Inferior parietal cortex (tissue), 1 donor: ENCODE measurements around the gene SPATA25.
"Not testable (repeated sequence)": the region's sequence is repeated elsewhere in the genome, so short reads cannot be mapped to it uniquely, and the experiment has no call there.

Experiments used
- DNase-seq: peaks from one replicate; pipeline ENCODE4 v3.0.0-alpha.2; 2016; ENCODE audit errors: extremely low spot score

Gene SPATA25, protein sequence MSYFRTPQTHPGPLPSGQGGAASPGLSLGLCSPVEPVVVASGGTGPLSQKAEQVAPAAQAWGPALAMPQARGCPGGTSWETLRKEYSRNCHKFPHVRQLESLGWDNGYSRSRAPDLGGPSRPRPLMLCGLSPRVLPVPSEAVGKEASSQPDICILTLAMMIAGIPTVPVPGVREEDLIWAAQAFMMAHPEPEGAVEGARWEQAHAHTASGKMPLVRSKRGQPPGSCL

DNA sequence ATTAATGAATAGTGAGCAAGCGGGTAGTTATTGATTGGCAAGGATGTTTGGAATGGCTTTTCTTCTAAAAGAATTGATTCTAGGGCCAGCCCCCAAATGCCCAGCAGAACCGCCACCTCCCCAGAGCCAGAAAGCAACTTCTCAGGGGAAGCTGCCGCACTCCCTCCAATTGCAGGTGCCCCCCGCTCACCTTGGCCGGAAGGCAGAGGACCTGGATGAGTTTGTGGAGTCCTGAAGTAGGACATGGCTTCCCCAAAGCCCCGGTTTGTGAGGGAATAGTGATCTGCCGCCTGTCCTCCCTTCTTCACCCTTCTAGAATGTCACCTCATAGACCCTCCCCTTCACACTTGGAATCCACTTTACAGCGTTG is at the start of gene SPATA25:
Gene SPATA25, minus strand, starts transcription at position 277 of the 370 bp plus-strand sequence. Its CDS starts 32 bp downstream, at position 245.
- DNase-seq, result no peak

DNA sequence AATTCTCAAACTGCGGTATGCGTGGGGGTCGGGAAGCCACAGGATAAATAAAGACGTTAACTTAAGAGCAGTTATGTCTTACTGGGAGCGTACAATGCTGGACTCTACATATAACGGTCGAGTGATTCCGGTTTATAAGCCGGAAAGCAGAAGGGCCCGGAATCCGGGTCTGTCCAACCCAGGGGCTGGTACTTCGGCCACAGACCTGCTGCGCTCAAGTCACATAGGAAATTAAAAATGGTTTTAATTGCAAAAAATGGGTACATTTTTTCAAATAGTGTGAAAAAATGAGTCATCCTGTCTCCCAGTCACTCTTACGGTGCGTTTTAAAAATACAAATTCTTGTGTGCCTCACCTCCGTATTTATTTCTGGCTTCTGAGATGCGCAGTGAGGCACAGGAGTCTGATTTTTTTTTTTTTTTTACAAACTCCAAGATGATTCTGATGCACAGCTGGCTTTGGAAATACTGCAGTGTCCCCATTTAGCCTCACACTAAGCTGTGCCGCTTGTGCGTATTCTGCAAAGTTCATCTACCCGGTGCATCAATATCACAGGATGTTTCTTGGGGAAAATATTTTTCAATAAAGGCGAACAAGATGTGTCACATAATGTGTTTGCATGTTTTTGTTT is 48.1 kb upstream of the SPATA25 start:
- DNase-seq, result no peak

DNA sequence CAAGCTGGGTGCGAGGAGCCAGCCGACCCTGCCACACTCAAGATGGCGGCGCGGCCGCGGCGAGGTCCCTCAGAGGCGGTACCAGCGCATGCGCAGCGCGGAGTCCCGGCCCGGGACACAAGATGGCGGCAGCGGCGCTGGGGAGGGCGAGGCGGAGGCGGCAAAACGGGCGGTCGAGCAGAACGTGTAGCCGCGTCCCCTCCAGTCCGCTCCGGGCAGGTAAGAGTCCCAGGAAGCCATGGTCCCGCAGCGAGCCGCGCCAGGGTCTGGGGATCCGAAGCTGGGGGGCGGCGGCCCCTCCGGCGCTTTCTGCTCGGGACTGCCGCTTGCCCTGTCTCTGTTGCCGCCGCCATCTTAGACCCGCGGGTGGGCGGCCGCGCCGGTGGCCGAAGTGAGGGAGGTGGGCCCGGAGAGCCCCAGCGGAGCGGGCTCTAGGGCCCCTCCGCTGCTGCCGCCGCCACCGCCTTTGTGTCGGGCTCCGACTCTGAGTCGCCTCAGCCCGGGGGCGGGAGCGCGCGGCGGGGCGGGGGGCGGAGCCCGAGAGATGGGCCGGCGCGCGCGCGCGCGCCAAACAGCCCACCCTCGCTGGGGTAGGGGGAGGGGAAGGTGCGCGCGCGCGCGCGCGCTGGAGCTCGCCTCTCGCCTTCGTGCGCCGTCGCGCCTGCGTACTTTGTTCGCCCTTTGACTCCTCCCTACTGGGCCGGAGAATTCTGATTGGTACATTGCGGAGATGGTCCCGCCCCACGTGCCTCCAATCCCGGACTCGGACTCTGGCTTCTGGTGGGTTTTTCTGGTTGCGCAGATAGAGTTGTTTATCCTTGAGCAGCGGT is 47.4 kb upstream of the SPATA25 start, which contains the start of gene PCIF1:
Gene PCIF1, plus strand, starts transcription at position 98 of the 830 bp plus-strand sequence. CDS start 4,317 bp downstream, outside the sequence.
- peak; percentile 99 for DNase-seq

DNA sequence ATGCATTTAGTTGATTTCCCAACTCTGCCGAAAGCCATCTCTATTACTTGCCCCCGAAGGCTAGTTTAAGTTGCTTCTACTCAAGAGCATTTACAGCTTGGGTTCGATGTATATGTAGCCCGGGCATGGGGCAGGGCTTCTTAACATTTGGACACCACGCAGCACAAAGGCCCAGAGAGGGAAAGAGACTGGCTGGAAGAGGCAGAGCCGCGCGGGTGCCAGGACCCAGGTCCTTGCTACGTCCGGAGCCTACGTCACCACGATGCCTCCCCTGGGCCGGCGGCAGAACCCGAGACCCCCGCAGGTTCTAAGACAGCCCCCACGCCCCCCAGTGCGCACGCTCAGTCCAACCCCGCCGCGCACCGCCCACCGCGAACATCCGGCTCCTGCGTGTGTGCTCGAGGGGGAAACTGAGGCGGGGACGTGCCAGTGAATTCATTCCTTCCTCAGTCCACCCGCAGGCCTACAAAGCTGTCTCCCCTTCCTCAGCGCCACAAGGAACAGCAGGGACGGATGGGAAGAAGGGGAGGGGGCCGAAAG is 46.7 kb upstream of the SPATA25 start:
- DNase-seq, result no peak

DNA sequence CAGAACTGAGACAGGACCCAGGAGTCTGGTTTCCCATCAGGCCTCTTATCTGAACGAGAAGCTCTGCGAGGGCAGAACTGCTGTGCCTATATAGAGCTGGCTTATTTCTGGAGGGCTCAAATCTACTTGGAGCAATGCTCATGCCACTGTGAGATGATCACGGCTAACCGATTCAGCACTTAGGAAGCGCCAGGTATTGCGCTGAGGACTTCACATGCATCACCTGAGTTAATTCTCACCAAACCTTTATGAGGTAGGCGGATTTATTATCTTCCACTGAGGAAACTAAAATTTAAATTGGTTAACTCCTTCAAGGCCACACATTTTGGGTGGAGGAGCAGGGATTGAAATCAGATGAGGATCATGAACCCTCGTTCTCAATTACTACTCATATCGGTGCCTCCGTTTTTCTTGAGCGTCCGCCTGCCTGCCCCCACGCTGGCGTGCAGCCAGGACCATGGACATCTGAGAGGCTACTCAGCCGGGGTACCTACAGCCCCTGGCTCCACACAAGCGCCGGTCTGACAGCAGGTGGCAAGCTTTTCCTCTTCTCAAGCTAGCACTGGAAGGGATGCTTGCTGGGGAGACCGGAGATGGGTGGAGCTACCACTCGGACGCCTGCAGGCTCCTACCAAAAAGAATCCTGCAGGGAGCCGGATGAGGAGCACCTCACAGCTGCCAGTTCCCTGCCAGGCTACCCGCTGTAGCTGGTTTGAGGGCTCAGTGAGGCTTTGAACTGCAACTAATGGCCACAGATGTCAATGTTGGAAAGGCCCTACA is 46.0 kb upstream of the SPATA25 start:
- peak; percentile 69 for DNase-seq

DNA sequence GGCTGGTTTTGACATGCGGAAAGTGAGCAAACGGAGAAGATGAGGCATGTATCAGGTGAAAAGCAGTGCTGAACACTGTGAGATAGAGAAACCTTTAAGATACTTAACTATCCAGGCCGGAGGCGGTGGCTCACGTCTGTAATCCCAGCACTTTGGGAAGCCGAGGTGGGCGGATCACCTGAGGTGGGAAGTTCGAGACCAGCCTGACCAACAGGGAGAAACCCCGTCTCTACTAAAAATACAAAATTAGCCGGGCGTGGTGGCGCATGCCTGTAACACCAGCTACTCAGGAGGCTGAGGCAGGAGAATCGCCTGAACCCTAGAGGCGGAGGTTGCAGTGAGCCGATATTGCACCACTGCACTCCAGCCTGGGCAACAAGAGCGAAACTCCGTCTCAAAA is 44.3 kb upstream of the SPATA25 start:
- DNase-seq, result not testable (repeated sequence)

DNA sequence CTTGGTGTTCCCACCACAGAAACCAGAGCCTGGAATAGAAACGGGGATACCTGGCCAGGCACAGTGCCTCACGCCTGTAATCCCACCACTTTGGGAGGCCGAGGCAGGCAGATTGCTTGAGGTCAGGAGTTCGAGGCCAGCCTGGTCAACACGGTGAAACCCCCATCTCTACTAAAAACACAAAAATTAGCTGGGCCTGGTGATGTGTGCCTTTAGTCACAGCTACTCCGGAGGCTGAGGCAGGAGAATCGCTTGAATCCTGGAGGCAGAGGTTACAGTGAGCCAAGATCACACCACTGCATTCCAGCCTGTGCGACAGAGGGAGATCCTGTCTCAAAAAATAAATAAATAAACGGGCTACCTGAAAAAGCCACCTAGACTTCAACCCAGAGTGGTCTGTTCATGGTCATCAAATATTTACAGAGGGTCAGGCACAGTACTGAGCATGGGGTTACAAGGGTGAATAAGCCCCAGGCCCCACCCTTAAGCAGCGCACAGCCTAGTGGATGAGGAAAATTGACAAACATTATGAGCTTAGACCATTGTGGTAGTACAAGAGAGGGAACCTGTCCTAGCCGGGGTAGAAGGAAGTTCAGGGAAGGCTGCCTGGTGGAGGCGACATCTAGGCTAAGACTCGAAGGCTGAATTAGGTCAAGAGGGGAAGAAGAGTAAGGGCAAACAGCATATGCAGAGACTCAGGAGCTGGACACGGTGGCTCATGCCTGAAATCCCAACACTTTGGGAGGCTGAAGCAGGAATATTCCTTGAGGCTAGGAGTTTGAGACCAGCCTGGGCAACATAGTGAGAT is 39.9 kb upstream of the SPATA25 start:
- no peak for DNase-seq

DNA sequence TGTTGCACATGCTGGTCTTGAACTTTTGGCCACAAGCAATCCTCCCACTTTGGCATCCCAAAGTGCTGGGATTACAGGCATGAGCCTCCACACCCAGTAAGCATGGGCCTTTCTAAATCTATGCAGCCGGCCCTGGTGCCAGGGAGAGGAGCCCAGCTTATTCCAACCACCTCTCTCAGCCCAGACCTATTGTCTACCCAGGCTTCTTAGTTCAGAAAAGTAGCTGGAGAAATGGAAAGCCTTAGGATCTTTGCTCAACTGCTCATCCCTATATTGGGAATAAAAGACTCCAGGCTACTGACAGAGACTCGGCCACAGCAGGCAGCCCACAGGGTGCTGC is 39.3 kb upstream of the SPATA25 start:
- DNase-seq, result no peak

DNA sequence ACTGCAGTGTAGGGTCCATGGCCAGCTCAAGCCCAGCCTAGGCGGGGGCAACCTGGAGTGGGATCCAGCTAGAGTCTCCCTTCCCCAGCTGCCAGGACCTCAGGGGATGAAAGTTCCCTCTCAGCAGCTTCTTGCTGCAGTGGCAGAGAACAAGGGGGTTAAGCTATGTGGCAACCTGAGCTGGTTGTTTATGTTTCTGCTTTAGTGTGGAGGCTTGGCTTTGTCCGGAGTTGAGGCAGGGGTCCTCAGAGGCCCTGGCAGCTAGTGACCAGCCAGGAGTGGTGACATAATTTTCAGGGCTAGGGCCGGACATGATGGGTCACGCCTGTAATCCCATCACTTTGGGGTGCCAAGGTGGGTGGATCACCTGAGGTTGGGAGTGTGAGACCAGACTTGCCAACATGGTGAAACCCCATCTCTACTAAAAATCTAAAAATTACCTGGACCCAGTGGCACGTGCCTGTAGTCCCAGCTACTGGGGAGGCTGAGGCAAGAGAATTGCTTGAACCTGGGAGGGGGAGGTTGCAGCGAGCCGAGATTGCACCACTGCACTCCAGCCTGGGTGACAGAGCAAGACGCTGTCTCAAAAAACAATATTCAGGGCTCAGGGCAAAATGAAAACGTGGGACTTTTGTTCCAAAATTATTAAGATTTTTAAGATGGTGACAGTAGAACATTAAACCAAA is 38.5 kb upstream of the SPATA25 start:
- no peak for DNase-seq

DNA sequence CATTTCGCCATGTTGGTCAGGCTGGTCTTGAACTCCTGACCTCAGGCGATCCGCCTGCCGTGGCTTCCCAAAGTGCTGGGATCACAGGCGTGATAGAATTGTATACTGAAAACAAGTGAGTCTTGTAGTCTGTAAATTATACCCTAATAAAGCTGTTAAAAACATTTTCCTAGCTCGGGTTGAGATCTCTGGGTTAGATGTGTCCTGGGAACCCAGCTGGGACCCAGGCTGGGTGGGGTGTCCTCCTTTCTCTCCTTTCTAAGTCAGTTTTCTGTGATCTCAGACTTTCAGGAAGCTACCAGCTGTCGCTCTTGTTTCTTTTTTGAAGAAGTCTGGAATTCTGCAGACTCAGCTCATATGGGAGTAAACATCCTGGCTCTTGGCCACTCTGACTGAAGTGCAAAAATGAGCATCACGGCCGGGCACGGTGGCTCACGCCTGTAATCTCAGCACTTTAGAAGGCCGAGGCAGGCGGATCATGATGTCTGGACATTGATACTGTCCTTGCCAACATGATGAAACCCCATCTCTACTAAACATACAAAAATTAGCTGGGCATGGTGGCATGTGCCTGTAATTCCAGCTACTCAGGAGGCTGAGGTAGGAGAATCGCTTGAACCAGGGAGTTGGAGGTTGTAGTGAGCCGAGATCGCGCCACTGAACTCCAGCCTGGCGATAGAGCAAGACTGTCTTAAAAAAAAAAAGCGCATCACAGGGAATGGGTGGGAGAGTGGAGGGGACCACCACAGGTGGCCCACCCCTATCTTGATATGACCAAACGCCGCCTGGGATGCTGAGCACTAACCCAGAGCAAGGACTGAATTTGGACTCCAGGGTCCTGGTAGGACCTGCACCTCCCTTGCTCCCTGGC is 37.2 kb upstream of the SPATA25 start:
- DNase-seq, result peak; percentile 39

DNA sequence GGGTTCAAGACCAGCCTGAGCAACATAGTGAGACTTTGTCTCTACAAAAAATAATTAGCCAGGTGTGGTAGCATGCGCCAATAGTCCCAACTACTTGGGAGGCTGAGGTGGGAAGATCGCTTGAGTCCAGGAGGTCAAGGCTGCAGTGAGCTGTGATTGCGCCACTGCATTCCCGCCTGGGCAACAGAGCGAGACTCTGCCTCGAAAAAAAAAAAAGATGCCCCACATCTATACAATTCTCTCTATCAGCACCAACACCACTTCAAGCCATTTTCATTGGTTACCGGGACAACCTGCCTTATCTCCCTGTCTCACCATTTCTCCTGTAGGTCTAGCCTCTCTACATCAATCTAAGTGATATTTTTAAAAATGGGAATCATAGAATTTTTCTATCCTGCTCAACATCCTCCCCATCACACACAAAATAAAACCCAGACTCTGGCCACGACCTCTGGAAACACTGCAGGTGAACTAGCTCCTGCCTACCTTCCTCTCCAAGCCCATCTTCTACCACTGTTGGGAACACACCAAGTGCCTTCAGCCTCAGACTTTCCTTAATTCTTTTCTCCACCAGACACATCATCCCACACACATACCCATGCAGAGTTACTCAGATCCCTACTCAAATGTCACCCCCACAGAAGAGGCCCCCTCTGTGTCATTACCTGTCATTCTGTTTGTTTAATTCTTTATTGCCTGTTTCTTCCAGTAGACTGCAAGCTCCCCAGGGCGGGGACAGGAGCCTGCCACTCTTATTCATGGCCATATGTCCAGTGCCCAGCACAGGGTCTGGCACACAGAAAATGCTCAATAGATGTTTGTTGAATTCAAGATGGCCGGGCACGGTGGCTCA is 34.1 kb upstream of the SPATA25 start:
- no peak for DNase-seq

DNA sequence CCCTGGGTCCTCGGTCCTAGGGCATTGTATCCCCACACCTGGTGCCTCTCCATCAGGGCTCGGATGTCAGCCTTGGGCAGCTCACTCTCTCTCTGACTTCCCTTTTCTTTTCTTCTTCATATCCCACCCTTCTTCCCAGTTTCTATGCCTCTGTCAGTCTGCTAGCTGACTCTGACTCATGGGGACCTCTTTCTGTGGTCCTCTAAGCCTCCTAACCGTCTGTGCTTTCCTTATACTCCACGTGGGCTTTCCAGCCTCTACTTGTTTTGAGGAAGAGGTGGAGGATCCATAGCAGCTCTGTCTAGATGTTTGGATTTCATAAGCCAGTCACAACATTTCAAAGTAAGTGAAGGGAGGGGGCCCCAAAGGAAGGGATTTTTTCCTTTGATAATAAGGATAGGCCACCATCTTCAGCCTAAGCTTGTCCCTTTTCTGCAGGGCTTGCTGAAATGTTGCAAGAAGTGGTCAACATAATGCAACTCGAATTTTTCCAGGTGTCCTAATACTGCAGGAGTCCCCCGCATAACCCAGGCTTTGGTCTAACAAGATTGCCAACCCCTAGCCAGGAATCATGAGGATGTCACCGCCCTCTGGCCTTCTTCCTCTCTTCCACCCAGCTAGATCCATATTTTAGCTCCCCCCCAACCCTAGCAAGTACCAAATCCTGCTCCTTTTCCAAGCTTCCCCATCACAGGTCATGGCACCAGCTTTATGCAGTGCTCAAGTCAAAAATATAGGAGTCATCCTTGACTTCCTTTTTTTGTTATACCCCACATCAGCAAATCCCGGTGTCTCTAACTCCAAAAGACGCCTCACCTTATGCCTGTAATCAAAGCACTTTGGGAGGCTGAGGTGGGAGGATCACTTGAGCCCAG is 33.3 kb upstream of the SPATA25 start:
- DNase-seq, result no peak

DNA sequence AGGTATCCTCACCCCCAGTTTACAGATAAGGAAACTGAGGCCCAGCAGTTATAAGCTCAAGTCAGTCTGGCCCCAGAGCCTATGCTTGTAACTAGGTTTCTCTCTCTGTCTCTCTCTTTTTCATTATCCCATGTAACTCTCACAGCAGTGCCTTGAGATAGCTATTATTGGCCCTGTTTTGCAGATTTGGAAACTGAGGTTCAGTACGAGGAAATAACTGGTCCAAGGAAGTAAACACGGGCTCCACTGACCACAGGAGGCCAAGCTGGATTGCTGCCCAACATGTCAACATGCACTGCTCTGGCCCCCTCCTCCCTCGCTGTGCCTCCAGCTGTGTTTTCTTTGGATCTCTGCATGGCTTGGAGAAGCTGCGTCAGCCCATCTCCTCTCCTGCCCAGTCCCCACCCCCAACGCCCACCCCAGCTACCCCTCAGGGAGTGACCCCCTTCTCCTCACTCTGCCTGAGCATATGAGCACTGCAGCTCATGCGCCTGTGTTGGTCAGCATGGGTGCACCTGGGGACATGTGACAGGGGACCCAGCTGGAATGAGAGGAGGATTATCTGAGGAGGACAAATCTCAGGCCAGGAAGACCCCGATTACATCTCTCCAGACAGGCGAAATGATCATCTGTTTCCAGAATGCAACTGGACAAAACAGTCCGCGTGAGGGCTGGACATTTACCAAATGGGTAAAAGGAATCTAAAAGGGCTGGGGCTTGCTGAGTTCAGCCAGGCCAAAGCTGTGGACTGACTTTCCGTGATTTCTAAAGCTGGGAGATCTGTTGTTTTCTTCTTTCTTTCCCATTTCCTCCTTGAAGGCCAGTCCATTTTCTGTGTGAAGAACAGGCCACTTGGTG is 32.3 kb upstream of the SPATA25 start:
- DNase-seq, result no peak

DNA sequence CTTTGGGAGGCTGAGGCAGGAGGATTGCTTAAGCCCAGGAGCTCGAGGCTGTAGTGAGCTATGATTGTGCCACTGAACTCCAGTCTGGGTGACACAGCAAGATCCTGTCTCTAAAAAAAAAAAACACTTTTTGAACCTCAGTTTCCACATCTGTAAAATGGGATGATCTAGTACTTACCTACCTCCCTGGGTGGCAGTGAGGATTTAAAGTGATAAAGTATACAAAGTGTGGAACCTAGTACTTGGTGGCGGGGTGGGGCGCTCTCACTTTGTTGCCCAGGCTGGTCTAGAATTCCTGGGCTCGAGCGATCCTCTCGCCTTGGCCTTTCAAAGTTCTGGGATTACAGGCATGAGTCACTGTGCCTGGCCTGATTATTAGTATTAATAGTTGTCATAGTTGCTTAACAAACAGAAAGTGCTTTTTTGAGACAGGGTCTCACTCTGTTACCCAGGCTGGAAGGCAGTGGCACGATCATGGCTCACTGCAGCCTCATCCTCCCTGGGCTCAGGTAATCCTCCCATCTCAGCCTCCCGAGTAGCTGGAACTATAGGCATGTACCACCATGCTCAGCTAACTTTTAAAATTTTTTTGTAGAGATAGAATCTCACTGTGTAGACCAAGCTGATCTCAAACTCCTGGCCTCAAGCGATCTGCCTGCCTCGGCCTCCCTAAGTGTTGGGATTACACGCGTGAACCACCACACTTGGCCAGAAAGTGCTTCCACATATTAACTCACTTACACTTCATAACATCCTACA is 31.5 kb upstream of the SPATA25 start:
- DNase-seq, result no peak

DNA sequence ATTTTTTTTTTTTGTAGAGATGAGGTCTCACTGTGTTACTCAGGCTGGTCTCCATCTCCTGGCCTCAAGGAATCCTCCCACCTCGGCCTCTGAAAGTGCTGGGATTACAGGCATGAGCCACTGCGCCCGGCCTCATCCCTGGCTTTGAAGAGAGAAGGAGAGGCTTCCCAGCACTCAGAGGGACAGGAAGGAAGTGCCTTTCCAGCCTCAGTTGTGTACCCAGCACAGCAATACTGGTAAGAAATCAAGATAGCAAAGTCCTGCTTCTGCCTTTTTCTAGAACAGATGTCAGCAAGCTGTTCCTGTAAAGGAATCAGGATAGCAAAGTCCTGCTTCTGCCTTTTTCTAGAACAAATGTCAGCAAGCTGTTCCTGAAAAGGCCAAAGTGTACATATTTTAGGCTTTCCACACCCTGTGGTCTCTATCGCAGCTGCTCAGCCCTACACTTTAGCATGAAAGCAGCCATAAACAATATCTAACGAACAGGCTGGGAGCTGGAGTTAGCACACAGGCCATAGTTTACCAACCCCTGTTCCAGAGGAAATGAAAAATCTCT is 30.8 kb upstream of the SPATA25 start:
- DNase-seq, result no peak
